Gastroesophageal sphincter (tissue), 4 donors: ENCODE measurements around the gene PPP1R27. TPM values are rescaled to one million over a fixed set of nuclear protein-coding genes. Genes with fewer than 3 reads are reported as not detected.

Source experiments
- ATAC-seq: fragments of 150-250 bp; one replicate; pipeline ENCODE4 v1.9.1; 2016; ENCODE audit warnings: mild to moderate bottlenecking, moderate library complexity
- H3K27ac ChIP-seq, 4 donors: fragments of 200-600 bp; sonication (generic) in 3 of 4; 1 replicate in 3 of 4; 2 replicates in 1 of 4; pipeline ENCODE4 v1.5.1; 2016 to 2019
- H3K27me3 ChIP-seq: fragments of 200-600 bp; sonication (generic); one replicate; pipeline ENCODE4 v1.5.1; 2019
- H3K36me3 ChIP-seq, 2 donors: fragments of 200-600 bp; sonication (generic); one replicate each; pipeline ENCODE4 v1.5.1; 2019; ENCODE audit warnings: control low read depth in 1 of 2
- H3K4me1 ChIP-seq, 3 donors: fragments of 200-600 bp; sonication (generic); 1 replicate in 2 of 3; 2 replicates in 1 of 3; pipeline ENCODE4 v1.5.1; 2016 to 2019; ENCODE audit warnings: control low read depth in 2 of 3
- H3K4me3 ChIP-seq, 2 donors: fragments of 200-600 bp; sonication (generic); one replicate each; pipeline ENCODE4 v1.5.1; 2019; ENCODE audit warnings: mild to moderate bottlenecking in 1 of 2, moderate library complexity in 1 of 2
- H3K9me3 ChIP-seq, 3 donors: fragments of 200-600 bp; sonication (generic); one replicate each; pipeline ENCODE4 v1.5.1; 2017 to 2019; ENCODE audit warnings: control low read depth in 2 of 3
- EP300 ChIP-seq: sonication (generic); formaldehyde crosslinking; IDR thresholded peaks from one replicate; pipeline ENCODE4 v1.6.1; 2017; ENCODE audit warnings: antibody characterized with exemption, mild to moderate bottlenecking
- POLR2A ChIP-seq, 2 donors: fragments of 450-650 bp; IDR thresholded peaks; one replicate each; pipeline ENCODE4 v1.6.1; 2017; ENCODE audit warnings: antibody characterized with exemption in 2 of 2, mild to moderate bottlenecking in 2 of 2, moderate library complexity in 1 of 2
- POLR2AphosphoS5 ChIP-seq: sonication (generic); formaldehyde crosslinking; IDR thresholded peaks from one replicate; pipeline ENCODE4 v1.6.1; 2017; ENCODE audit warnings: antibody characterized with exemption
- WGBS, 2 donors: methylation state at CpG; one replicate each; pipeline ENCODE4 v1.1.5; 2018; ENCODE audit warnings: low coverage in 1 of 2; 5-methylcytosine and 5-hydroxymethylcytosine counted together
- total RNA-seq, 4 donors: library from RNA; depleted of rRNA; stranded (reverse); fragments of >200 nt; gene quantifications; one replicate each; pipeline ENCODE4 v1.1.0, GENCODE V29; 2016
- TF ChIP-seq, protein P1 (sequence below), 4 experiments: fragments of 200-600 bp in 2 of 4; fragments of 450-650 bp in 2 of 4; sonication (generic) in 1 of 4; IDR thresholded peaks; one replicate each; pipeline ENCODE4 v1.5.1; 2017 to 2019; ENCODE audit warnings: antibody characterized with exemption in 4 of 4, mild to moderate bottlenecking in 2 of 4, moderate library complexity in 2 of 4

The PPP1R27 gene
- total RNA-seq, 4 donors from 2014 or later: not detected

DNA sequence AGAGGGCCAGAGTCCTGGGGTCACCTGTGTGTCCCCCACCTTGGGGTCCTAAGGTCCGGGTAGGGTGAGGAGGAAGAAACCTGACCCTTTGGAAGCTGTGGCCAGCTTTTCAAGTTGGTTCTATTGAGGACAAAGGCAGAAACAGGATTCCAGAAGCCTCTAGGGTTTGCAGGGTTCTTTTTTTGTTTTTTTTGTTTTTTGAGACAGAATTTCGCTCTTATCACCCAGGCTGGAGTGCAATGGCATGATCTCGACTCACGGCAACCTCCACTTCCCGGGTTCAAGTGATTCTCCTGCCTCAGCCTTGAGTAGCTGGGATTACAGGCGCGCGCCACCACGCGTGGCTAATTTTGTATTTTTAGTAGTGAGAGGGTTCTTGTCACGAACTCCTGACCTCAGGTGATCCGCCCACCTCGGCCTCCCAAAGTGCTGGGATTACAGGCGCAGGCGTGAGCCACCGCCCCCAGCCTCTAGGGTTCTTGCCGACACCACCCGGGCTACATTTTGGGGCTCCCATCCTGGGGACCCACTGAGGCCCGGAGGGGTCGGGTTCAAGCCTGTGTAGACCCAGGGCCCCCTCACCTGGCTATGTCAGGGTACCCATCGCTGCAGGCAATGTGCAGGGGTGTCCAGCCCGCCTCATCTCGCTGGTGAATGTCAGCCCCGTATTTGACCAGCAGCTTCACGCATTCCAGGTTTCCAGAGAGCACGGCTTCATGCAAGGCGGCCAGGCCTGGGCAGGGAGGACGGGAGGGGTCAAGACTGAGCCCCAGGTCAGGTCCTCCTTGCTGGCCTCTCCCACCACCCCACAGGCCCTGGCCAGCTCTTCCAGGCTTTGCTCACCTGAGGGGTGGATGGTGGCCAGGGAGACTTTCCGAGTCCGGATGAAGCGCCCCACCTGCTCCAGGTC lies 674 bp downstream of the PPP1R27 start:
- TF ChIP-seq, protein P1, sequence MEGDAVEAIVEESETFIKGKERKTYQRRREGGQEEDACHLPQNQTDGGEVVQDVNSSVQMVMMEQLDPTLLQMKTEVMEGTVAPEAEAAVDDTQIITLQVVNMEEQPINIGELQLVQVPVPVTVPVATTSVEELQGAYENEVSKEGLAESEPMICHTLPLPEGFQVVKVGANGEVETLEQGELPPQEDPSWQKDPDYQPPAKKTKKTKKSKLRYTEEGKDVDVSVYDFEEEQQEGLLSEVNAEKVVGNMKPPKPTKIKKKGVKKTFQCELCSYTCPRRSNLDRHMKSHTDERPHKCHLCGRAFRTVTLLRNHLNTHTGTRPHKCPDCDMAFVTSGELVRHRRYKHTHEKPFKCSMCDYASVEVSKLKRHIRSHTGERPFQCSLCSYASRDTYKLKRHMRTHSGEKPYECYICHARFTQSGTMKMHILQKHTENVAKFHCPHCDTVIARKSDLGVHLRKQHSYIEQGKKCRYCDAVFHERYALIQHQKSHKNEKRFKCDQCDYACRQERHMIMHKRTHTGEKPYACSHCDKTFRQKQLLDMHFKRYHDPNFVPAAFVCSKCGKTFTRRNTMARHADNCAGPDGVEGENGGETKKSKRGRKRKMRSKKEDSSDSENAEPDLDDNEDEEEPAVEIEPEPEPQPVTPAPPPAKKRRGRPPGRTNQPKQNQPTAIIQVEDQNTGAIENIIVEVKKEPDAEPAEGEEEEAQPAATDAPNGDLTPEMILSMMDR (IDR thresholded peaks at IDR 0.05): no peak
- no peak for TF ChIP-seq POLR2AphosphoS5
- no peak for TF ChIP-seq EP300
- no peak for TF ChIP-seq POLR2A (IDR thresholded peaks at IDR 0.05)
- peak overlapping the region; percentile 87 to 92 for H3K4me3 ChIP-seq
- H3K27me3 ChIP-seq: no peaks in the 10 kb centered on the region
- WGBS, 2 donors: 0 to 95% methylated on average over 1 to 4 of the region's 31 CpGs
- H3K36me3 ChIP-seq: no peaks in the 10 kb centered on the region
- no peaks in the 10 kb centered on the region for H3K9me3 ChIP-seq
- no peak for ATAC-seq
- peaks cover 0 to 45% (median 16%) of the 10 kb centered on the region in 3 donors for H3K4me1 ChIP-seq
- H3K27ac ChIP-seq: peak overlapping the region in 3 of 4 donors; percentile 91 to 95 (median 93)

DNA sequence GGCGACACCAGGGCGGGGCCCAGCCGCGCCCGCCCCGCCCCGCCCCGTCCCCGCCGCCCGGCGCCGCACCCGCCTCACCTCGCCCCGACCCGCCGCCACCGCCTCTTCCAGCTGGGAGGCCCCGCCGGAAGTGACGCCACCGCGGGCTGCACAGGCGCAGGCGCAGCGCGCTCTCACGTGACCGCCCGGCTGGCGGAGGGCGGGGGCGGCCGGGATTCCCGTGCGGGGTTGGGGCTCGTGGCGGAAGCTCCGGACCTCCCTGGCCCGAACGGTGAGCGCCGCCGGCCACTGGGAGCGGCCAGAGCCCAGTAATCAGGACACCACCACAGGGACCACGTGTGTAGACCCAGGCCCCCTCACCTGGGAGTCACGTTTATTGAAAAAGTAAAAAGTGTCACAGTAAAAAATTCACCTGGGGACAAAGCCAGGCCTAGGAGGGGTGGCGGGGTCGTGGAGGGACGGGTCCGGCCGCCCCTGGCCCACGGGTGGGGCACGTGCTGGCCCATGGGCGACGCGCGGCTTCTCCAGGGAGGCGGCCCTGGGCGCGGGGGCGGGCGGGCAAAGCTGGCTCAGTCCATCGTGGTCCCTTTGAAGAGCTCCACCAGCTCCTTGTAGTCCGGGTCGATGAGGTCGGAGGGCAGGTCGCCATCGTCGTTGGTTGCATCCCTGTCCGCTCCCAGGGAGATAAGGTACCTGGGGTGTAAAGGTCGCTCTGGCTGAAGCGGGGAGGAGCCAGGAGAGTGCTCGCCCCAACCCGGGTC lies 1.5 kb downstream of the PPP1R27 start, which contains the start of gene MCRIP1:
TSS of gene MCRIP1 (minus strand) at position 132 of the 761 bp plus-strand sequence. CDS start 8,785 bp downstream, outside the sequence.
- TF ChIP-seq, protein P1 (IDR thresholded peaks at IDR 0.05): no peak
- peak; percentile 94 for TF ChIP-seq POLR2AphosphoS5
- TF ChIP-seq EP300: no peak
- peak; percentile 88 to 93 for TF ChIP-seq POLR2A (IDR thresholded peaks at IDR 0.05)
- Histone ChIP-seq H3K27ac (peak within 1 kb of the TSS; percentile 91 to 95 (median 92)), H3K4me1 (peaks cover 0 to 53% (median 16%) of the 10 kb centered on the region in 3 donors), H3K36me3 (no peaks in the 10 kb centered on the region), H3K4me3 (peak within 1 kb of the TSS; percentile 87 to 92), H3K9me3 (no peaks in the 10 kb centered on the region), H3K27me3 (no peaks in the 10 kb centered on the region)
- ATAC-seq: peak; percentile 96
- WGBS, 2 donors: 20% methylated on average over 1 of the region's 76 CpGs; no CpG with 5 or more reads in 1 of the 2 donors

DNA sequence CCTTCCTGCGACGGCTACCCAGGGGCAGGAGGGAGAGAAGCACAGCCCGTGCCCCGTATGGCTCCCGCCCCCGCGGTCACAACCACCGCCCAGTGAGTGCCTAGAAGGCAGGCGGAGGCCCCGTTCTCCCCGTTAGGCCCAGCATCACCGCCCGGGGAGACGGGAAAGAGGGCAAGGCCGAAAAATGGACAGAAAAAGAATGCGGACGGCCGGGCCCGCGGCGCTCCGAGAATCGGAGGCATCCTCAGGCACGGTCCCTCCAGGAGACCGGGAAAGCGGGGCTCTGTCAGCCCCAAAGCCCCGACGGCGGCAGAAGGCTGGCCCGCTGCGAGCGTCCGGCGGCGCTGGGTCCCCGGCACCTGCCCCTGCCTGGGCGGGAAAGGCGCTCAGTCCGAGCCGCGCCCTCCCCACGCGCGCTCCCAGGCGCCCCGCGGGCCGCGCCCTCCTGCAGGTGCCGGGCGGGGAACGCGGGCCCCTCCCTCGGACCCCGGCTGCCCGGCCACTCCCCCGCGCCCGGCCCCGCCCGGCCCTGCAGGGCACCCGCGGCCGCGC lies 2.2 kb downstream of the PPP1R27 start:
- WGBS, 2 donors: no CpG with 5 or more reads among the region's 65 CpGs
- no peaks in the 10 kb centered on the region for H3K9me3 ChIP-seq
- peak overlapping the region; percentile 91 to 95 (median 92) for H3K27ac ChIP-seq
- ATAC-seq: peak; percentile 38
- H3K4me3 ChIP-seq: peak overlapping the region; percentile 86 to 92
- H3K27me3 ChIP-seq: no peaks in the 10 kb centered on the region
- TF ChIP-seq EP300 (no peak), POLR2AphosphoS5 (no peak), POLR2A (IDR thresholded peaks at IDR 0.05) (no peak)
- TF ChIP-seq, protein P1 (IDR thresholded peaks at IDR 0.05): no peak
- no peaks in the 10 kb centered on the region for H3K36me3 ChIP-seq
- H3K4me1 ChIP-seq: peaks cover 0 to 57% (median 16%) of the 10 kb centered on the region in 3 donors

DNA sequence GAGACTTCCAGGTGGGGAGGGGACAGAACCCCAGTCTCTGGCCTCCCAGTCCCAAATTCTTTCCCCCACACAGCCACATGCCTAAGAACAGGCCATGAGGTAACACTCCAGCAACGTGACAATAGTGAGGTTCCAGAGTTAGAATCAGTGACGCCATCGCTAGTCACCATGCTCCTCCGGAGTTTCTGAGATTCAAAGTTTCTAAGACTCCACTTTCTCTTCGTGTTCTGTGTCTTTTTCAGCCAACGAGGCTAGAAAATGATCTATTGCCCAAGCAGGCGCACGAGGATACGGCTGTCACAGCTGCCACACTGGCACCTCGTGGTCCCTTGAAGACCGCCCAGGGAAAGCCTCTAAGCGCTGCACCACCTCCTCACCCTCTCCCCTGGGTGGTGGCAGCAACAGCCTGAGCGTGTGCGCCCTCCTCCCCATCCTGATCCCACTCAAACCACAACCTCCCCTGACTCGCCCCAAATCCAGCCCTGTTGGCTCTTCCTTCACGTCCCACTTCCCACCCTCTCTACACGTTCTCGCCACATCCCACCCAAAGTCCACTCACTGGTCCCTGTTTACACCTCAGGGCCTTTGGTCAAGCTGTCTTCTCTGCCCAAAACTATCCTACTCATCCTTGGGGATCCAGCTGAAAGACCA lies 2.8 kb downstream of the PPP1R27 start:
- Histone ChIP-seq H3K9me3 (no peaks in the 10 kb centered on the region), H3K4me3 (peak overlapping the region; percentile 86 to 92), H3K27me3 (no peaks in the 10 kb centered on the region), H3K4me1 (peaks cover 0 to 57% (median 16%) of the 10 kb centered on the region in 3 donors), H3K36me3 (no peaks in the 10 kb centered on the region), H3K27ac (peak overlapping the region; percentile 91 to 95 (median 92))
- TF ChIP-seq POLR2AphosphoS5: no peak
- TF ChIP-seq EP300: no peak
- TF ChIP-seq, protein P1 (IDR thresholded peaks at IDR 0.05): no peak
- TF ChIP-seq POLR2A (IDR thresholded peaks at IDR 0.05): no peak
- WGBS, 2 donors: 14 to 24% methylated on average over 5 to 11 of the region's 18 CpGs
- no peak for ATAC-seq
